HG03469 (cell line): Measurements from ENCODE around the gene CDH23.

ENCODE experiments used
- ATAC-seq: cut with Tn5 transposase; IDR thresholded peaks from one replicate; pipeline ENCODE4 v1.9.1; 2021; ENCODE audit warnings: mild to moderate bottlenecking, moderate library complexity, moderate number of reproducible peaks; ENCODE audit not compliant: unreplicated experiment

CDH23 gene

GRCh38 chr10:71531485-71532446 is 135.0 kb downstream of the CDH23 start:
- ATAC-seq, result no peak

- no peak for ATAC-seq
Measured at GRCh38 chr10:71532878-71533277, 136.2 kb downstream of the CDH23 start.

- ATAC-seq, result no peak
Measured at GRCh38 chr10:71533936-71534335, 137.2 kb downstream of the CDH23 start.

- ATAC-seq, result no peak
Measured at GRCh38 chr10:71534568-71535194, 138.0 kb downstream of the CDH23 start.

- ATAC-seq, result no peak
Measured at GRCh38 chr10:71536332-71536731, 139.6 kb downstream of the CDH23 start.

GRCh38 chr10:71537125-71537524 is 140.4 kb downstream of the CDH23 start:
- ATAC-seq, result no peak

- ATAC-seq, result no peak
Measured at GRCh38 chr10:71537681-71538080, 141.0 kb downstream of the CDH23 start.

GRCh38 chr10:71538608-71539260 is 142.0 kb downstream of the CDH23 start:
- ATAC-seq, result no peak

GRCh38 chr10:71539442-71540118 is 142.9 kb downstream of the CDH23 start:
- ATAC-seq, result no peak

GRCh38 chr10:71542478-71542877 is 145.8 kb downstream of the CDH23 start:
- ATAC-seq, result no peak

GRCh38 chr10:71543608-71544170 is 147.0 kb downstream of the CDH23 start:
- ATAC-seq, result no peak

GRCh38 chr10:71545001-71545400 is 148.3 kb downstream of the CDH23 start:
- no peak for ATAC-seq

GRCh38 chr10:71546220-71546619 is 149.5 kb downstream of the CDH23 start:
- ATAC-seq, result no peak

GRCh38 chr10:71547312-71547711 is 150.6 kb downstream of the CDH23 start:
- no peak for ATAC-seq

GRCh38 chr10:71547876-71548846 is 151.4 kb downstream of the CDH23 start:
- ATAC-seq, result no peak

GRCh38 chr10:71549766-71550533 is 153.2 kb downstream of the CDH23 start:
- no peak for ATAC-seq

- ATAC-seq, result no peak
Measured at GRCh38 chr10:71550628-71551027, 153.9 kb downstream of the CDH23 start.

GRCh38 chr10:71551970-71552369 is 155.2 kb downstream of the CDH23 start:
- no peak for ATAC-seq

- ATAC-seq, result no peak
Measured at GRCh38 chr10:71553432-71553831, 156.7 kb downstream of the CDH23 start.
